GM19238 (cell line): ENCODE results near the gene IQSEC2.

Source experiments
- DNase-seq: peaks from one replicate; pipeline ENCODE4 v3.0.0; 2011; ENCODE audit warnings: low spot score; ENCODE audit not compliant: insufficient read length

IQSEC2 gene

GRCh38 chrX:53268173-53268572 is 13.2 kb downstream of the IQSEC2 start:
- no peak for DNase-seq

GRCh38 chrX:53266914-53267313 is 14.5 kb downstream of the IQSEC2 start:
- DNase-seq = no peak

GRCh38 chrX:53265771-53266574 is 15.4 kb downstream of the IQSEC2 start:
- DNase-seq = no peak

GRCh38 chrX:53263597-53264094 is 17.7 kb downstream of the IQSEC2 start:
- no peak for DNase-seq

GRCh38 chrX:53262918-53263394 is 18.4 kb downstream of the IQSEC2 start:
- DNase-seq = no peak

GRCh38 chrX:53262189-53262917 is 19.0 kb downstream of the IQSEC2 start:
- DNase-seq = no peak

GRCh38 chrX:53261355-53261972 is 19.9 kb downstream of the IQSEC2 start:
- no peak for DNase-seq

- DNase-seq = no peak
These were observed 20.5 kb downstream of the IQSEC2 start for GRCh38 chrX:53260836-53261235.

- no peak for DNase-seq
These were observed 23.5 kb downstream of the IQSEC2 start for GRCh38 chrX:53257670-53258423.

GRCh38 chrX:53257166-53257565 is 24.2 kb downstream of the IQSEC2 start:
- DNase-seq = no peak

GRCh38 chrX:53256446-53257041 is 24.8 kb downstream of the IQSEC2 start:
- no peak for DNase-seq

GRCh38 chrX:53255738-53256191 is 25.6 kb downstream of the IQSEC2 start:
- DNase-seq = no peak

- no peak for DNase-seq
These were observed 26.6 kb downstream of the IQSEC2 start for GRCh38 chrX:53254570-53255461.

- DNase-seq = no peak
These were observed 27.9 kb downstream of the IQSEC2 start for GRCh38 chrX:53253293-53254020.

- DNase-seq = no peak
These were observed 30.1 kb downstream of the IQSEC2 start for GRCh38 chrX:53251307-53251706.

GRCh38 chrX:53250556-53250955 is 30.8 kb downstream of the IQSEC2 start:
- DNase-seq = no peak

- no peak for DNase-seq
These were observed 31.9 kb downstream of the IQSEC2 start for GRCh38 chrX:53249408-53250042.

- no peak for DNase-seq
These were observed 33.5 kb downstream of the IQSEC2 start for GRCh38 chrX:53247928-53248327.

- no peak for DNase-seq
These were observed 35.2 kb downstream of the IQSEC2 start for GRCh38 chrX:53246231-53246630.
